ENCODE measurements around the gene PLCB4.

DNA sequence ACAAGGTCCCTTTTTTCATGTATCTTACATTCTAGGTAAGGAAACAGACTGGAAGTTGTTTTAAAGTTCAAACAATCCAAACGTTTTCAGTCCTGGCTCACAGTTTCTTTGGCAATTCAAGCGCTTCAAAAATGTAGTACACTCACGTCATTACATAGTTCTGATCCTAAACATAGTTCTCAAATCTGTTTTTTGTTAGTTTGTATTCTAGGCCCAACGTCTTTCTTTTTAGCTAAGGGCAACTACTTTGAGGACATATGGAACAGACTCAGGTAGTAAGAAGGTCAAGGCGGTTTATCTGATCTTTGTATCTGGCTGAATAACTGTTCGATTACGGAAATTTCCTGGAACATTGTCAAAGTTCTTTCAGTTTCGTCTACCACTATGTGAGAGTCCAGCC, 36.9 kb upstream of the PLCB4 start:
- TF ChIP-seq, protein P1, sequence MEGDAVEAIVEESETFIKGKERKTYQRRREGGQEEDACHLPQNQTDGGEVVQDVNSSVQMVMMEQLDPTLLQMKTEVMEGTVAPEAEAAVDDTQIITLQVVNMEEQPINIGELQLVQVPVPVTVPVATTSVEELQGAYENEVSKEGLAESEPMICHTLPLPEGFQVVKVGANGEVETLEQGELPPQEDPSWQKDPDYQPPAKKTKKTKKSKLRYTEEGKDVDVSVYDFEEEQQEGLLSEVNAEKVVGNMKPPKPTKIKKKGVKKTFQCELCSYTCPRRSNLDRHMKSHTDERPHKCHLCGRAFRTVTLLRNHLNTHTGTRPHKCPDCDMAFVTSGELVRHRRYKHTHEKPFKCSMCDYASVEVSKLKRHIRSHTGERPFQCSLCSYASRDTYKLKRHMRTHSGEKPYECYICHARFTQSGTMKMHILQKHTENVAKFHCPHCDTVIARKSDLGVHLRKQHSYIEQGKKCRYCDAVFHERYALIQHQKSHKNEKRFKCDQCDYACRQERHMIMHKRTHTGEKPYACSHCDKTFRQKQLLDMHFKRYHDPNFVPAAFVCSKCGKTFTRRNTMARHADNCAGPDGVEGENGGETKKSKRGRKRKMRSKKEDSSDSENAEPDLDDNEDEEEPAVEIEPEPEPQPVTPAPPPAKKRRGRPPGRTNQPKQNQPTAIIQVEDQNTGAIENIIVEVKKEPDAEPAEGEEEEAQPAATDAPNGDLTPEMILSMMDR (conservative IDR thresholded peaks at IDR 0.05 in 1 of 2, IDR thresholded peaks at IDR 0.05 in 1 of 2; ENCODE audit: extremely low read depth in 1 of 2, insufficient read depth in 1 of 2, low read depth in 1 of 2, low read length in 2 of 2) = no peak
- TF ChIP-seq EZH2 (IDR thresholded peaks at IDR 0.05; ENCODE audit: borderline replicate concordance, low read length) = no peak
